H1 (cell line): Measurements from ENCODE around the gene IPO9. TPM values are rescaled to one million over a fixed set of nuclear protein-coding genes. Genes with fewer than 3 reads are reported as not detected.

Experiments
- ATF3 ChIP-seq: IDR thresholded peaks from 2 replicates; pipeline ENCODE4 v1.6.1; 2011; ENCODE audit warnings: low read depth, mild to moderate bottlenecking, low read length; ENCODE audit not compliant: insufficient read depth
- CHD2 ChIP-seq: IDR thresholded peaks from 2 replicates; pipeline ENCODE4 v1.6.1; 2012; ENCODE audit warnings: low read length, improper control_type of control experiment
- CHD7 ChIP-seq: fragments of 300-600 bp; sonication (generic); IDR thresholded peaks from 2 replicates; pipeline ENCODE4 v1.7.1; 2012; ENCODE audit warnings: low read length, moderate library complexity, mild to moderate bottlenecking, inconsistent platforms; ENCODE audit not compliant: insufficient replicate concordance
- CTBP2 ChIP-seq: IDR thresholded peaks from 2 replicates; pipeline ENCODE4 v1.7.0; 2011; ENCODE audit warnings: borderline replicate concordance, mild to moderate bottlenecking, moderate library complexity, mixed read lengths, low read length; ENCODE audit not compliant: insufficient read depth, insufficient read length
- EGR1 ChIP-seq: IDR thresholded peaks from 2 replicates; pipeline ENCODE4 v1.6.1; 2011; ENCODE audit warnings: low read depth, low read length, borderline replicate concordance
- FOSL1 ChIP-seq: IDR thresholded peaks from 2 replicates; pipeline ENCODE4 v1.6.1; 2011; ENCODE audit warnings: mild to moderate bottlenecking, low read depth, low read length, moderate library complexity; ENCODE audit not compliant: insufficient read depth
- KDM4A ChIP-seq: IDR thresholded peaks from one replicate; pipeline ENCODE4 v1.7.1; 2012; ENCODE audit warnings: low read depth, mild to moderate bottlenecking, moderate library complexity, low read length, inconsistent platforms; ENCODE audit not compliant: severe bottlenecking
- KDM5A ChIP-seq: fragments of 200-600 bp; IDR thresholded peaks from 2 replicates; pipeline ENCODE4 v1.7.1; 2012; ENCODE audit warnings: mild to moderate bottlenecking, low read length, inconsistent platforms, mixed read lengths
- SRF ChIP-seq: IDR thresholded peaks from 2 replicates; pipeline ENCODE4 v1.6.1; 2011; ENCODE audit warnings: mild to moderate bottlenecking, low read depth, low read length, moderate library complexity
- polyA plus RNA-seq, 7 experiments: library from polyadenylated mRNA; depleted of rRNA in 3 of 7; stranded (reverse) in 5 of 7; unstranded in 2 of 7; fragments of >200 nt in 5 of 7; fragments of 200-250 nt in 2 of 7; gene quantifications; 1 replicate in 5 of 7; 2 replicates in 1 of 7; 4 replicates in 1 of 7; pipeline versions ENCODE4 v1.2.1 to v1.2.3, GENCODE V29; 2011 to 2013; ENCODE audit warnings: missing spikeins in 2 of 7, mixed read lengths in 2 of 7
- total RNA-seq: library from RNA; stranded (reverse); fragmentation: NEBNext Ultra II Directional; extraction: Animal tissue kit (Norgen Biotek cat#: 25700); gene quantifications from 2 replicates; pipeline ENCODE4 v1.2.1, GENCODE V29; 2021

The IPO9 gene
- total and polyA plus RNA-seq, 2 of the 8 experiments (the other 6 are each of a cell fraction or from before 2014, with no cell fraction given): 61.0 to 122 TPM

- no peak for TF ChIP-seq CHD7
- no peak for TF ChIP-seq KDM5A
- TF ChIP-seq FOSL1: no peak
- TF ChIP-seq EGR1: no peak
- no peak for TF ChIP-seq KDM4A
- no peak for TF ChIP-seq ATF3
- TF ChIP-seq CHD2: no peak
- no peak for TF ChIP-seq SRF
- no peak for TF ChIP-seq CTBP2
These were observed 63.3 kb downstream of the IPO9 start (continued) for GRCh38 chr1:201892211-201892610.
